Kasumi-1 (cell line): Measurements from ENCODE around the gene UBAC1.
"Not testable (repeated sequence)": the region's sequence is repeated elsewhere in the genome, so short reads cannot be mapped to it uniquely, and the experiment has no call there.

Experiments used
- DNase-seq, 2 experiments: peaks; one replicate each; lab custom pipeline; 2025; lab: John Stamatoyannopoulos, UW

UBAC1 gene

DNA sequence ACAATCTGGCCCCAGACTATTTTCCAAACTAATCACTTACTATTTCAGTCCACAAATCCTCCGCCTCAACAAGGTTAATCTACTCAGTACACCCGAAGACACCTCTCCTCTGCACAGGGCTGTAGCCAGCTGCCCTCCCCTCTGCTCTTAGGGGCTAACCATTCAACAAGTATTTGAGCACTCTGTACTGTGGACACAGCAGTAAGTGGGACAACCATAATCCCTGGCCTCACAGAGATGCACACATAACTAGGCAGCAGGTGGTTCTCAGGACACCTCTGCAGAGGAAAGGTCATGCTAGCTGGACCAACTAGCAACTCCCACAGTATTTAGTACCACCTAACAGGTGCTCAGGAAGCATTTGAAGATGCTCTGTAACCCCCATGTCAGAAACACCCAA is 59.3 kb downstream of the UBAC1 start:
- no peak for DNase-seq

- DNase-seq = no peak
Measured at GRCh38 chr9:135901031-135901758, 60.0 kb downstream of the UBAC1 start.

DNA sequence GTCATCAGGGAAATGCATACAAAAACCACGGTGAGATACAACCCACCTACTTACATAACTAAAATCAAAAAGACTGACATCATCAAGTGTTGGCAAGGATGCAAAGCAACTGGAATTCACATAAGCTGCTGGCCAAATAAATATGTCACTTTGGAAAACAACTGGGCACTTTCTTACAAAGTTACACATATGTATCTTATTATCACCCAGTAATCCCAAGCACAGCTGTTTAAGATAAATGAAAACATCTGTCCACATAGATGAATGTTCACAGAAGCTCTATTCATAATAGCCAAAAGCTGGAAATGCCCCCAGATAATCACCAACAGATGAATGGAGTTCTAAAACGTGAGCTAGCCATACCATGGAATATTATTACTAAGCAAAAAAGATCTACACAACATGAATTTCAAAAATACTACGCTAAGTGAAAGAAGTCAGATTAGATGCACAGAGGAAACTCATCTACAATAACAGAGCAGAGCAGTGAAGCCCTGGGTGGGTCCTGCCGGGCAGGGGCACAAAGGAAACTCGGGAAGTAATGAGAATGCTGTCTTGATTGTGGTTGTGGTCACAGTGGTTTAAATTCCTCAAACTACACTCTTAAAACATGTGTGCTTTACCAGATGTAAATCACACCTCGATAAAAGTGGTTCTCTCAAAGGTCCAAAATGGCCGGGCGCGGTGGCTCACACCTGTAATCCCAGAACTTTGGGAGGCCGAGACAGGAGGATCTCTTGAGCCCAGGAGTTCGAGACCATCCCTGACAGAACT is 62.4 kb downstream of the UBAC1 start:
- DNase-seq = no peak

DNA sequence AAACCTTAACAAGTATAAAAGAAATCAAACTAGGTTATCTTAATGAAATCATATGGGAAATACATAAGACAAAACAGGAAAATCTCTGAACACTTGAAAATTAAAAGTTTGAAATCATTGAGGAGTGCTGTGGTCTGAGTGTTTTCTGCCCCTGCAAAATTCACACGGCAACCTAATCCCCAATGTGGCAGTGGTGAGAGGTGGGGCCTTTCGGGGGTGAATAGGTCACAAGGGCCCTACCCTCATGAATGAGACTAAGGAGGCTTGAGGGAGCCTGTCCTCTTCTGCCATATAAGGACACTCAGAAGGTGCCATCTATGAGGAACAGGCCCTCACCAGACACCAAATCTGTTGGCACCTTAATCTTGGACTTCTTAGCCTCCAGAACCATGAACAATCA is 64.5 kb downstream of the UBAC1 start:
- DNase-seq = no peak

GRCh38 chr9:135896205-135896604 is 65.0 kb downstream of the UBAC1 start:
- peak in 1 of 2 experiments; percentile 10 for DNase-seq

- DNase-seq = no peak
Measured at GRCh38 chr9:135895202-135895848, 65.8 kb downstream of the UBAC1 start.

- DNase-seq = no peak
Measured at GRCh38 chr9:135893104-135893503, 68.1 kb downstream of the UBAC1 start.

GRCh38 chr9:135892327-135892726 is 68.8 kb downstream of the UBAC1 start:
- not testable (repeated sequence) for DNase-seq

DNA sequence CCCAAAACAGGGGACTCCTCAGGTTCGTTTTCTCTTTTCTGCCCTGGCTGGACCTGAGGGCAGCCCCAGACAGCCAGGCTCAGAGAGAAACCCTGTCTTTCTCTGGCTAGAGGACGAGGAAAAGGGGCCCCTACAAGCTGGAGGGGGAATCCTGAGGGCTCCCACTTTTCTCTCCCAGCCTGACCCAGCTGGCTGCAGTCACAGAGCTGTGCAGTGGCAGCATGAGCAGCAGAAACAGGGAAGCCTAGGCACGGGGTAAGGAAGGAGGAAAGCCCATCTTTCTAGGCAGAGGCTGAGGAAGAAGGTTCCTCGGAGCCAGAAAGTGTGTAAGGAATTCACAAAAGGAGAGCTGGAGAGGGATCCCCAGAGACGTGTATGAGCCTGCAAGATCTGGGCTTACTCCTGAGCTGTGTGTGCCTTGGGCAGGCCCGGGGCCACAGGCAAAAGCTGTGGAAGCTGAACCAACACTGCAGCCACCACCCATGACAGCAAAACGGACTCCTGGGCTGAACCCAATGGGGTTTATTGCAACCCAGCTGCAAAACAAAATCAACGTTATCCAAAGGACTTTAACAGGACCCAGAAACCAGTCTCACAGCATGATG is 70.0 kb downstream of the UBAC1 start:
- no peak for DNase-seq

DNA sequence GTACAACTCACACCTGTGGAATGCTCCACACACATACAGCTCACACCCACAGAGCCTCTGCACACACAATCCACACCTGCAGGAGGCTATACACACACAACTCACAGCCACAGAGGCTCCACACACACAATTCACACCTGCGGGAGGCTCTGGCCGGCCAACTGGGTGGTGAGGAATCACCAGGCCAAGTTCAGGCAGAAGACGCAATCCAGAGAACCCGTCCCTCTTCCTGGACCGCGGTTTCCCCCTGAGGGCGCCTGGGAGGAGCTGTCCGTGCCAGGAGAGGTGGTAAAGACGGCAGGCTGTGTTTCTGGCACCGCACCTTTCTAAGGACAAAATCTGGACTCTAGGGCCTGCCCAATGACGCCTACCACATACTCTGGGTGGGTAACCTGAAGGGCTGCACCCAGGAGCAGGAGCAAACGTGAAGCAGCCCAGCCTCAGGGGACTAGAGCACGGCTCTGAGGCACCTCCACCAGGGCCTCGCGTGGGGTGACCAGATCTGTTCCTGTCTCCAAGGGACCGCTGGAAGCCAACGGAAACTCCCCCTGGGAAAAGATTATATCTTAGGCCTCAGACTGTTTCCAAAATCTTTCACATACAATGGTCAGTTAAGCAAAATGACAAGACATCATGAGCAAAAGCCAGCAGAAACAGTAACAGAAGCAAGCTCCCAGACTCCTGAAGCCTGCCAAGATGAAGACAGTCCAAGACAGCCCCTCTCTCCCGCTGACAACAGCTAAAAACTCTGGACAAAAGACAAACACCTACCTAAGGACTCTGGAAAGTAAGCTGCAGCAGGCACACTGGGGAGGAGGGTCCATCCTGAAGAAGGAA is 70.8 kb downstream of the UBAC1 start:
- DNase-seq = no peak

DNA sequence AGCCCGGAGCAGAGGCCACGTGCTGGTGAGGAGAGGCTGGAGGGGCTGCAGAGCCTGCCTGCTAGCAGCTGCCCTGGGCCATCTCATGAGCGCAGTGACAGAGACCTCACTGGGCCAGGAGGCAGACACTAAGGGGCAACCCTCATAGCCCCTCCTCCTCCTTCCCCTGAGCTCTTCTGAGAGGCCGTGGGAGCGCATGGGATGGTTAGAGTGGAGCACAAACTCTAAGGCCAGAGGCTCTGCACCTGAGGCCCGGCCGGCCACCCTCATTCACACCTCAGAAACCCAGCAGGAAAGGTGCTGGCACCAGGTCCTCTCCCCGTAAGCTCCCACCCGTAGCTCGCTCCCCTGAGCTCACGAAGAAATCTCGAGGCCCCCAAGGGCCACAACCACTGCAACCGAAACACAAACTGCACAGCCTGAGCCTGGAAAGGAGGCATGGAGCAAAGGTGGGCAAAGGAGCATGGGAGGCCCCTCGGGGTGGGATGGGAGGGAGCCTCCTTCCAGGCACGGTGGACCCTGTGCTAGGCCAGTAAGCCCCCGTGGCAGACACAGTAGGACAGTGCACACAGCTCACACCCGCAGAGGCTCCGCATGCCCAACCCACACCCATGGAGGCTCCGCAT is 71.5 kb downstream of the UBAC1 start:
- DNase-seq = no peak

DNA sequence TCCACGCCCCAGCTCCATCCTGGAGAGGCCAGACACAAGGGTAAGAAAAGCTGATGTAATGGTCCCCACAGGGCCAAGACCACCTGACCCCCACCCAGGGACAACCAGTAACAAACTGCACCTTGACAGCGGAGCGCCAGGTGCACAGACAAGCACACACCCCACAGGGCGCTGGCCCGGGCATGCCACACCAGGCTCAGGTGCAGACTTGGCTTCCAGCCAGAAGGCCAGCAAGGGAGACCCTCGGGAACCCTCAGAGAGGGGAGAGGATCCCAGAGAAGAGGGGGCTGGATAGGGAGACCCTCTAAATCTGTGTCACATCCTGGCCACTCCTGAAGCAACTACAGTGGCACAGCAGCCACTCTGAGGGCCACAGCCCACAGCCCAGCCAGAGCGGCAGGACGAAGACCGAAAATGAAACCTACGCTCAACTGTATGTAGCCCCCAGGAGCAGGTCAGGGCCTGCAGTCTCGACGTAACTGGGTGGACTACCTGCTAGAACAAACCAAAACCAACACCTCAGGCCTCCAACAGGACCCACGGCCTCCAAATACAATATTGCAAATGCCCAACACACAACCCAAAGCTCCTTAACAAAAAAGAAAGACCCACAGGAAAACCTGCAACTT is 72.3 kb downstream of the UBAC1 start:
- no peak for DNase-seq

- DNase-seq = no peak
Measured at GRCh38 chr9:135888126-135888765, 72.9 kb downstream of the UBAC1 start.

- DNase-seq = peak; percentile 81 to 87
Measured at GRCh38 chr9:135887585-135888050, 73.6 kb downstream of the UBAC1 start.

GRCh38 chr9:135887021-135887507 is 74.1 kb downstream of the UBAC1 start:
- DNase-seq = peak; percentile 97

- DNase-seq = no peak
Measured at GRCh38 chr9:135886147-135886981, 74.8 kb downstream of the UBAC1 start.

DNA sequence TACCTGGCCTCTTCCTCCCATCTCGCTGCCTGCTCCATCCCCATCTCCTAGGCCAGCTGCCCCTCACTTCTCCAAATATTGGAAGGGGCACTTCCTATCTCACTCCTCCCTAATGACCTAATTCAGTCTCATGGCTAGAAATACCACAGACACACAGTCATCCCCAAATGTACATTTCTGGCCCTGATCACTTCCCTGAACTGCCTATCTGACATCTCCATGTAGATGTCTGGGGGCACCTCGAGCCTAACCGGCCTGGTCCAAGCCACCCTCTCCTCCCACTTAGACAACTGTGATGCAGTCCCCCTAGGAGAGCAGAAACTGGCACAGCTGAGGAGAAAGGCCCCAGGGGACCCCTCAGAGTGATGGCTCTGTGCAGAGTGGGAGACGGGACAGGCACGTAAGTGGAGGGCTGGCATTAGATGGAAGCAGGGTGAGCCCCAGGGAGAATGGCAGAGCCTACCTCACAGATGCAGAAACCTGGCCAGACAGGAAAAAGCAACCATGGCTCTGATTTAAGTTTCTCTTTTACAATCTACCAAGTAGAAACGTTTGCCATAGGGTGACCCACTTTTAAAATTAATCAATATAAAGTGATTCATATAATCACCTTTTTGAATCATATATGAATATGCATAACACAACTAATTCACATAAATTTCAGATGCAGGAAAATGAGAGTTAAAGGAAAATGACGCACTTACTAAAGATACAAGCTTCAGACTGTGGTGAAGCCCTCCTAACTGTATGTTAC is 75.9 kb downstream of the UBAC1 start:
- DNase-seq = no peak
